ENCODE results near the gene ARRB2. TPM values are rescaled to one million over a fixed set of nuclear protein-coding genes. Genes with fewer than 3 reads are reported as not detected.

ARRB2 gene
- 10 to 100 TPM in 1 of 2 donors, 1 to 10 TPM in 1; 9.0 to 22.9 TPM for total RNA-seq

DNA sequence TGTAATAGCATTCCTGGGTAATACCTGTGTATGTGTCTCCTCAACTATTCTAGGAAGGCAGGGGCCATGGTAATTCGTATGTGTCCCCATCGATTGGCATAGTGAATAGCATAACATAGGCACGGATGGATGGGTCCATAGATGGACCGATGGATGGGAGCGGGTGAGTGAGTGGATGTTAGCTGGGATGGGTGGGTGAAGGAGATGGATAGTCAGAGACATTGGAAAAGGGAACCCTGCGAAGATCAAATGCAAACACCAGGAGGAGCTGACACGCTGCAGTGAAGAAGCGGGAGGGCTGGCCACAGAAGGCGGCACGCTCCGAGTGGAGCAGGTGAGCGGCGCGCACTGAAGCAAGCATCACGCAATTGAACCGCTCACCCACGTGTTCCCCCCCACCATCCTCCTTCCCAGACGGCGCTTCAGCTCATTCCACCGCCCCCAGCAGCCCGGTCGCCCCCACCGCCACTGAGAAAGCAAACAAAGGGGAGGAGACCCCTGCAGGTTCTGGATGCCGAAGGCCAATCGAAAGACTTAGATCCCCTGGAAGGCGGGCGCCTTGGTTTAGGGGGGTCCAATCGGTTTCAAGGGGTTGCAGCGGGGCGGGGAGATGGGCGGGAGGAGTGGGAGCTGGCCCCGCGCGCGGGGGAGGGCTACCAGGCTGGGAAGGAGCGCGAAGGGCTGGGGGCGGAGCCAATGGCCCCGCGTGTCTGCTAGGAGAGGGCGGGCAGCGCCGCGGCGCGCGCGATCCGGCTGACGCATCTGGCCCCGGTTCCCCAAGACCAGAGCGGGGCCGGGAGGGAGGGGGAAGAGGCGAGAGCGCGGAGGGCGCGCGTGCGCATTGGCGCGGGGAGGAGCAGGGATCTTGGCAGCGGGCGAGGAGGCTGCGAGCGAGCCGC is at the start of gene ARRB2:
ARRB2 (plus strand) TSS at position 839 of the 899 bp plus-strand sequence. CDS start 90 bp downstream, outside the sequence.
- Histone ChIP-seq H3K4me3 (peak within 1 kb of the TSS; percentile 73 to 79), H3K27me3 (no peaks in the 10 kb centered on the region), H3K9me3 (no peaks in the 10 kb centered on the region), H3K27ac (peak within 1 kb of the TSS; percentile 83 to 87), H3K4me1 (peaks cover 0 to 11% of the 10 kb centered on the region in 2 donors), H3K36me3 (no peaks in the 10 kb centered on the region)
- TF ChIP-seq, protein P1, sequence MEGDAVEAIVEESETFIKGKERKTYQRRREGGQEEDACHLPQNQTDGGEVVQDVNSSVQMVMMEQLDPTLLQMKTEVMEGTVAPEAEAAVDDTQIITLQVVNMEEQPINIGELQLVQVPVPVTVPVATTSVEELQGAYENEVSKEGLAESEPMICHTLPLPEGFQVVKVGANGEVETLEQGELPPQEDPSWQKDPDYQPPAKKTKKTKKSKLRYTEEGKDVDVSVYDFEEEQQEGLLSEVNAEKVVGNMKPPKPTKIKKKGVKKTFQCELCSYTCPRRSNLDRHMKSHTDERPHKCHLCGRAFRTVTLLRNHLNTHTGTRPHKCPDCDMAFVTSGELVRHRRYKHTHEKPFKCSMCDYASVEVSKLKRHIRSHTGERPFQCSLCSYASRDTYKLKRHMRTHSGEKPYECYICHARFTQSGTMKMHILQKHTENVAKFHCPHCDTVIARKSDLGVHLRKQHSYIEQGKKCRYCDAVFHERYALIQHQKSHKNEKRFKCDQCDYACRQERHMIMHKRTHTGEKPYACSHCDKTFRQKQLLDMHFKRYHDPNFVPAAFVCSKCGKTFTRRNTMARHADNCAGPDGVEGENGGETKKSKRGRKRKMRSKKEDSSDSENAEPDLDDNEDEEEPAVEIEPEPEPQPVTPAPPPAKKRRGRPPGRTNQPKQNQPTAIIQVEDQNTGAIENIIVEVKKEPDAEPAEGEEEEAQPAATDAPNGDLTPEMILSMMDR (IDR thresholded peaks at IDR 0.05), result peak; percentile 48 to 80
- peak; percentile 98 for DNase-seq (ENCODE audit: low spot score)

DNA sequence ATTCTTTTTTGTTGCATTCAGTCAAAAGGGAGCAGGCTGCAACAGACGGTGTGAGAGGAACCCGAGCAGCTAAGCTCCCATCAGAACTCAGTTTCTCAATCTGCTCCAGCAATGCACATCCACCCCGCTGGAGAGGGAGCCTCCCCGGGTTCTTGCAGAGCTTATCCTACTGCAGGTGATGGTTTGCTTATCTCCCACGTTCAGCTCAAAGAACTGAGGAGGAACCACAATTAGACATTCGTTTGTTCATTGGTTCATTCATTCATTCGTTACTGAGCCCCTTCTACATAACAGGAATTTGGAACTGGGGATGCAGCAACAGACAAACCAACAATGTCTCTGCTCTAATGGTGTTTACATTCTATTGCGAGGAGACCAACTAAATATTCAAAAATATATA is 46.7 kb upstream of the ARRB2 start:
- H3K4me1 ChIP-seq, result no peaks in the 10 kb centered on the region
- no peak overlapping the region for H3K4me3 ChIP-seq
- H3K9me3 ChIP-seq, result no peaks in the 10 kb centered on the region
- TF ChIP-seq, protein P1 (IDR thresholded peaks at IDR 0.05), result no peak
- DNase-seq (ENCODE audit: low spot score), result no peak
- H3K36me3 ChIP-seq, result no peaks in the 10 kb centered on the region
- H3K27me3 ChIP-seq, result no peaks in the 10 kb centered on the region
- H3K27ac ChIP-seq, result no peak overlapping the region

DNA sequence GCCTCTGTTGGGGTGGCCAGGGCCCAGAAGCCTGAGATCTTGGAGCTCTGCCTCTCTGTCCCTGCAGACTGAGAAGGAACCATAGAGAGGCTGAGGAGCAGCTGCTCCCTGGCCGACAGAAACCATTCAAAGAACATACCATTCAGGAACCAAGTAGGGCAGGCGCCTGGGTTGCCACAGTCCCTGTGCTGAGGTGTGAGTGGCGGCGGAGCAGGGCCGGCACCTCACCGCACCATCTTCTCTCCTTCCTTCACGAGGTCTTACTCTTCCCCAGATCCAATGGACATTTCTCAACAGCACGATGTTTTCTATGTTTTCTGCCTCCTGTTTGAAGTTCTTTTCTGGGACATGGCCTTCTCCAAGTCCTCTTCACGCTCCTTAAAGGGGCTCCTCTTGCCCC is 46.2 kb upstream of the ARRB2 start:
- Histone ChIP-seq H3K4me1 (no peaks in the 10 kb centered on the region), H3K36me3 (no peaks in the 10 kb centered on the region), H3K27ac (no peak overlapping the region), H3K9me3 (no peaks in the 10 kb centered on the region), H3K4me3 (no peak overlapping the region), H3K27me3 (no peaks in the 10 kb centered on the region)
- no peak for DNase-seq (ENCODE audit: low spot score)
- TF ChIP-seq, protein P1 (IDR thresholded peaks at IDR 0.05), result no peak

DNA sequence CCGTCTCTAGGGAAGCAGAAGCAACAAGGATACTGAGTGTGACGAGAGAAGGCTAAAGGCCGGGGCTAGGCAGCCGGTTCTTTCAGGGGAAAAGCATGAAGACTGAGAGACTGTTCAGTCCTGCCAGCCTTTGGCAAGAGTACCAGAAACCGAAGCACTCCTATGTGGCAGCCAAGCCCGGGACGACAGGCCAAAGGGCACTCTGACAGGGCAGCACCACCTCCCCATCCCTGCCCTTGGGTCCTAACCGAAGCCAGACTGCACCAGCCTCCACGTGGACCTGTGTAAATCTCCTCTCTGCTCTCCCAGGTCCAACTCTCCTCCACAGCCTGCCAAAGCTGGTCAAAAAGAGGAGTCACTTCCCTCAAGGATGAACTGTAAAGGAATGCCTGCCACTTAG is 45.4 kb upstream of the ARRB2 start:
- no peak for DNase-seq (ENCODE audit: low spot score)

DNA sequence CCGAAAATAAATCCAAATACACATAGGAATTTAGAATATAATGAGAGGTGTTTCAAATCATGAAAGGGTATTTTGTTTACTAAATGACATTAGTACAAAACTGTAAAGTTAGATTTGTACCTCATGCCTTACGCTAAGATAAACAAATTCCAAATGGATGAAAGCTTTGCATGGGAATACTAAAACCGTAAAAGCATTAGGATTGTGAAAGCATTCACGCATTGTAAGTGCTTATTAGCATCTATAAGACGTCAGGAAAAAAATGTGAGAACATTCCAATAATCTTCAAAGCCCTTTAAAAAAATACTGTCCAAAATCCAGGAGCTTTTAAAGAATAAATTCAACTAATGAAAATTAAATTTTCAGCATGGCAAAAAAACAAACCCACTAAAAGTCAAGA is 44.1 kb upstream of the ARRB2 start:
- TF ChIP-seq, protein P1 (IDR thresholded peaks at IDR 0.05), result no peak
- peaks cover 4% of the 10 kb centered on the region for H3K36me3 ChIP-seq
- no peak overlapping the region for H3K4me3 ChIP-seq
- no peaks in the 10 kb centered on the region for H3K27me3 ChIP-seq
- no peaks in the 10 kb centered on the region for H3K9me3 ChIP-seq
- no peaks in the 10 kb centered on the region for H3K4me1 ChIP-seq
- H3K27ac ChIP-seq, result no peak overlapping the region
- no peak for DNase-seq (ENCODE audit: low spot score)

More for the DNA sequence above, 45.4 kb upstream of the ARRB2 start:
- Histone ChIP-seq H3K36me3 (no peaks in the 10 kb centered on the region), H3K4me1 (no peaks in the 10 kb centered on the region), H3K9me3 (no peaks in the 10 kb centered on the region), H3K27me3 (no peaks in the 10 kb centered on the region), H3K4me3 (no peak overlapping the region), H3K27ac (no peak overlapping the region)
- TF ChIP-seq, protein P1 (IDR thresholded peaks at IDR 0.05), result no peak
